ENCODE data around the gene HOMER1.
"Not testable (repeated sequence)": the region's sequence is repeated elsewhere in the genome, so short reads cannot be mapped to it uniquely, and the experiment has no call there.

HOMER1 gene

DNA sequence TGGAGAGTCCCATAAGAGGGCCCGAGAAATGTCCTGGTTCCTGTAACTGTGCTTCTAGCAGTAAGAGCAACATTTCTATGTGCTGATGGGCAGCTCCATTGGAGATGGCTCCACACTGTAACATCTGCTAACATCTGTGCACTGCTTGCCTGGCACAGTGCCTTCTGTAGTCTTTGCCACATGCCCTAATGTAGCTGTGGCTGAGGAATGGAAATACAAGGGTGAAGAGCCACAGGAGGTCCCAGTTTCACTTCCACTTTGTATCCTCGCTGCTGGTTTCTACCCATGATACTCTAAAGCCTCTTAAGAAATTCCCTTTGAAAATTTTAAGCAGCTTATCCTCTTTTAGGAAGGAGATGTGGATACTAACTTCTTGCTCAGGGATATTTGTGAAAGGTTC is 97.4 kb downstream of the HOMER1 start:
- no peak for DNase-seq (ENCODE audit: low read depth)

DNA sequence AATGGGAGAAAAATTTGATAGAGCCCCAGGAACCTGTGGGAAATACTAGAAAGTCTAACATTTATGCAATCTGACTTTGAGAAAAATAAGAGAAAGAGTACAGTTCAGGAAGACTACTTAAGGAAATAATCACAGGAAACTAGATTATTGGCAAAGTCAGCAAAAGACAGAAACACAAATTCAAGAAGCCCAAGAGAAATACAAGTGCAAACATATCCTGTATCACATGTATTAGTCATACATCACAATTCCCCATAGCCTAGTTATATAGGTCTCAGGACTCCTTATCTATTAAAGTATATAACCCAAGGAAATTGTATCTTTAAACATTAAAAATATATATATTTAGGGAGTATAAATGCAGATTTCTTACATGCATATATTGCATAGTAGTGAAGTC is 100.8 kb downstream of the HOMER1 start:
- DNase-seq (ENCODE audit: low read depth): no peak

DNA sequence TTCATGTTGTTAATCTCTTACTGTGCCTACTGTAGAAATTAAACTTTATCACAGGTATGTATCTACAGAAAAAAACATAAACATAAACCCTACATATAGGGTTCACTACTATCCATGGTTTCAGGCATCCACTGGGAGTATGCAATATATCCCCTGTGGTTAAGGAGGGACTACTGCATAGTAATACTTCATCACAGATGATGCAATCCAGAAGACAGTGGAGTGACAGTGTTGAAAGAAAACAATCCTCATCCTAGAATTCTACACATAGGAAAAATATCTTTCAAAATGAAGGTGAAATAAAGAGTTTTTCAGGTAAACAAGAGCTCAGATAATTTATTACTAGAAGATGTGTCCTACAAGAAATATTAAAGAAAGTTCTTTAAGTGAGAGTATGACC is 105.9 kb downstream of the HOMER1 start:
- DNase-seq (ENCODE audit: low read depth): no peak

DNA sequence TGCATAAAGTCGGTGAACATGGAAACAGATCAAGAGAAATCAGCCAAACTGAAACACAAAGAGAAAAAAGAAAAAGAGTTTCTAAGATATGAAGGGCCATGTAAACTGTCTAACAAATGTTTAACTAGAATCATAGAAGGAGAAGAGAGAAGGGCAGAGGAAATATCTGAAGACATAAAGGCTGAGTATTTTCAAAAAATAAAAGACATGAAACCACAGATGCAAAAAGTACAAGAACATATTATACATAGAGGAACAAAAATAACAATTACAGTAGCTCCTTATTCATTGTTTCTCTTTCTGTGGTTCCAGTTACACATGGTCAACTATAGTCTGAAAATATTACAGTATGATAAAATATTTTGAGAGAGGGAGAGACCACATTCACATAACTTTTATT is 106.3 kb downstream of the HOMER1 start:
- DNase-seq (ENCODE audit: low read depth): no peak

DNA sequence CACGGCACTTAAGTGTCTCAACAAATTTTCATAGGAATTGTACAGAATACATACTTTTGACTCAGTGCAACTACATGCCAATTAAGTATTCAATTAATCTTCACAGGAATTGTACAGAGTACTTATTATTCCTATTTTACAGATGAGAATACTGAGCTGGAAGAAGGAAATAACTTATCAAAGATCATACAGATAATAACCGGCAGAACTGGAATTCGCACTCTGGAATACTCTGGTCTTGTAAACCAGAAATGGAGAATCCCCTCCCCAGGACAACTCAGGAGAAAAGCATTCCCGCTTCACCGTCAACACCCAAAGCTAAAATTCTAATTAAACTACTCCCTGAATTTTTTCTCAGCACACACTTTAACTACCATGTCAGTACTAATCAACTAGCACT is 112.7 kb downstream of the HOMER1 start:
- DNase-seq (ENCODE audit: low read depth): no peak

DNA sequence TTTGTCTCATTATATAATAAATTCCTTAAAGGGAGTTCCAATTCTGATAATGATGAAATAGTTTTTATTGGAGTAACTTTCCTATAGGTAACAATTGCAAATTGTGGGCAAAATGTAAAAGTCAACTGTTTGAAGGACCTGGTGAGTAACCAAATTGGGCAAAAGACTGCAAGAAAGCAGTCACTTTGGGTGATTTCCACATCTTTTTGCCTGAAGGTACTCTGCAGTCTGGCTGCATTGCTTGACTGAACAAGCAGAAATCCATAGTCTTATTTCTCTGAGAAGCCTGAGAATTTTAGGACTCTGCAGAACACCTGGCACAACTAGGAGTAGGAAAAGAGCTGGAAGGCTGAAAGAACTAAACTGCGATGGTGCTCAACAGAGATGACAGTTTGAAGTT is 114.9 kb downstream of the HOMER1 start:
- no peak for DNase-seq (ENCODE audit: low read depth)

DNA sequence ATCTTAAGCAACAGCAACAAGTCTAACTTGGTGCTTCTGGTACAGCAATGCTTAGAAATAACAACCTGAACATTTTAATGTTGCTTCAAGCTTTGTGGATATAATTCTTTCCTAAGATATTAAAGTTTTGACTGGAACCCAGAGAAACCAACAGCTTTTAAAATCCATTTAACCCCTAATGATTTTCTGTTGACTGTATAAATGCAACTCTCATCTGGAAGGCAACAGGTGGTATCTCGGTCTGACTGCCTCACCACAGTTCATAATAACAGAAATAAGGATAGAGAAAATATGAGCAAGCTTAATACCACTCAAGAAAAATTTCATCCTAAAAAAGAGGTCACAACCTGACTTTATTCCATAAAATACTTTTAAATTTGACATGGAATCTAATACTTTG is 116.9 kb downstream of the HOMER1 start:
- DNase-seq (ENCODE audit: low read depth): no peak

DNA sequence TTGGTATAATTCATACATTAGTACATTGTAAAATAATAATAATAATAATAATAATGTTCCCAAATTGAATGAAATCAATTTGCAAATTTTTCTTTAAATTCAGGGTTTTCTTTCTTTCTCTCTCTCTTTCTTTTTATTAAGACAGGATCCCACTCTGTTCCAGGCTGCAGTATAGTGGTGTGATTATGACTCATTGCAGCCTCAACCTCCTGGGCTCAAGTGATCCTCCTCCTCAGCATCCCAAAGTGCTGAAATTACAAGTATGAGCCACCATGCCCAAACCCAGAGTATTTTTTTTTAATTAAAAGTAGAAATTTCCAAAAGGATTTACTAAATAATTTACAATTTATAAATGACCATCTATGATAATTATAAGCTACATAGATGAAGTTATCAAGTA is 117.7 kb downstream of the HOMER1 start:
- DNase-seq (ENCODE audit: low read depth): no peak

DNA sequence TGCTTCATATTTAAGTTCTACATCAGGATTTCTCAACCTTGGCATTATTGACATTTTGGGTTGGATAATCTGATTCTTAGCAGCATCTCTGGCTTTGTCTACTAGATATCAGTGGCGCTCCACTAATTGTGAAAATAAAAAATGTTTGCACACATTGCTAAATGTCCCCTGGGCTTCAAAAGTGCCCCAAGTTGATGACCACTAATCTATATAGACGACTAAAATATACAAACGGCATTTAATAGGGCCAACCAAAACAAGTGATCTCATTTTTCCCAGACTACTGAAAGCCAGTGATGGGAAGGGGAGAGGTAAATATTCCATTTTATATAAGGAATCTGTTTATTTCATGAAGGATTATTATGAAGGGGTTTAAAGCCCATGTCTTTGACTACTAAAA is 118.6 kb downstream of the HOMER1 start:
- DNase-seq (ENCODE audit: low read depth): no peak

DNA sequence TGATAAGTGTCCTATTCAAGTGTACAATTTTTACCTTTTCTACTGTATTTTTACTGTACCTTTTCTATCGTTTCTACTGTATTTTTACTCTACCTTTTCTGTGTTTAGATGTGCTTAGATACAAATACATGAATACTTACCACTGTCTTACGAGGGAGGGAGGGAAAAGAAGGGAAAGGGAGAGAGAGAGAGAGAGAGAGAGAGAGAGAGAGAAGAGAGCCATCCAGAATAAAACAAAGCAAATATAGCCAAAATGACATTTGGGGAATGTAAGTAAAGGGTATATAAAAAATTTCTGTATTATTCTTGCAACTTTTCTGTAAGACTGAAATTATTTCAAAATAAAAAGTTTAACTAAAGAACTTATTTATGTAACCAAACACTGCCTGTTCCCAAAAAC is 121.2 kb downstream of the HOMER1 start:
- DNase-seq (ENCODE audit: low read depth): no peak

DNA sequence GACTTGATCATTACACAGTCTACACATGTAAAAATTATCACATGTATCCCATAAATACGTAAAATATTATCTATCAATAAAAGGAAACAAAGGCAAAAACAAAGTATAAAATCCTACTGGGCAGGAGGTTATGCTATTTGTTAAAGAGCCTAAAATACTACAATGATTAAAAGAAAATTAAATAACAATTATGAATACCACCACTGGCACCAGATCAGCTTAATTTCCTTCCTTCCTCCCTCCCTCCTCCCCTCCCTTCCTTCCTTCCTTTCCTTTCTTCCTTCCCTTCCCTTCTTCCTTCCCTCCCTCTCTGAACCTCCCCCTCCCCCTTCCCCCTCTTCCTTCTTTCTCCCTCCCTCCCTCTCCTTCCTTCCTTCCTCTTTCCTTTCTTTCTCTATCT is 127.3 kb downstream of the HOMER1 start:
- no peak for DNase-seq (ENCODE audit: low read depth)

DNA sequence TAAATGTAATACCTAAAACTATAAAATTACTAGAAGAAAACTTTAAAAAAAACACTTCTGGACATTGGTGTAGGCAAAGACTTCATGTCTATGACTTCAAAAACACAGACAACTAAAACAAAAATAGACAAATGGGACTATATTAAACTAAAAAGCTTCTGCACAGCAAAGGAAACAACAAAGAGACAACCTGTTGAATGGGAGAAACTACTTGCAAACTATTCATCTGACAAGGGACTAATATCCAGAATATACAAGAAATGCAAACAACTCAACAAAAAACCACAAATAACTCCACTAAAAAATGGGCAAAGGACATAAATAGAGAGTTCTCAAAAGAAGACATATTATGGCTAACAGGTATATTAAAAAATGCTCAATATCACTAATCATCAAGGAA is 128.8 kb downstream of the HOMER1 start:
- not testable (repeated sequence) for DNase-seq (ENCODE audit: low read depth)

DNA sequence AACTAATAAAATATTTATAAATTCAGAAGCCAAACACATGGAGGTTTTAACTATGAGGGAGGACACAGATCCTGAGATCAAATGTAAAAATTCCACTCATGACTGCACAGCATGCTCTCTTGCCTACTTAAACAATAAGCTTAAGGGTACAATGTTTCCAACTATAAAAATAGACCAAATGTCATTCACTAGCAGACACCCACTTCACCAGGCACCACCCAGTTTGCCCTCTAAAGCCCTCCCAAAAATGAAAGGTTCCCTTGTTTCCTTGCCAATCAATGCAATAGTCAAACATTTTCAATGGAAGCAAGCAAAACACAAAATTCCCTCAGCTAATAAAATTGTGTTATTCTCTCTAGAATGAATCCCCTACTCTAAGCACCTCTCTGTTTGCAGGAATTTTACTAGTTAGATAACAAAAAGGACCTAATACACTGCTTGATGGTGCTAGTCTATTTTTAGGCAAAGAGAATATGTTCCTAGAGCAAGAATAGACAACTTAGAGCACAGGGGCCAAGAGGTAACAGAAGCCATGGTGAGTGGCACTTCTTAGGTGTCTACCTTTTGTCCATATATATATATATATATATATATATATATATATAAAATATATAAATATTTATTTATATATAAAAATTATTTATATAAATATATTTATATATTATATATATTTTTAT is 135.3 kb downstream of the HOMER1 start:
- no peak for DNase-seq (ENCODE audit: low read depth)

DNA sequence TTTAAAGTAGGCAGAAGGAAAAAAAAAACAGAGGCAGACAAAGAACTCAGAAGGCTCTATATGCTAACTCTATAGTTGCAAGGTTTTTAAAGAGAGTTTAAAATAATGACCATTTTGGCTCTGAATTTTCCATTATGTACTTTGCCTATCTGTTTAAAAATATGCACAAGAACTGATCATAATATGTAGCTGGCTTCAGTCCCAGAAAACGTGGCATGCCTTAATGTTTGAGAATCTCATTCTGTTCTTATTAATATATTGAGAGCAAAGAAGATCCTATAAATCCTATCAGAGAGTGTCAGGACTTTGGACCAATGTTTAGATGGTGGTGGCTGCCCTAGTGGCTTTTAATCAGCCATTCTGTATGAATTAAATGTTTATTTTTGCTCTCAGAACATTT is 156.5 kb downstream of the HOMER1 start:
- DNase-seq (ENCODE audit: low read depth): no peak

DNA sequence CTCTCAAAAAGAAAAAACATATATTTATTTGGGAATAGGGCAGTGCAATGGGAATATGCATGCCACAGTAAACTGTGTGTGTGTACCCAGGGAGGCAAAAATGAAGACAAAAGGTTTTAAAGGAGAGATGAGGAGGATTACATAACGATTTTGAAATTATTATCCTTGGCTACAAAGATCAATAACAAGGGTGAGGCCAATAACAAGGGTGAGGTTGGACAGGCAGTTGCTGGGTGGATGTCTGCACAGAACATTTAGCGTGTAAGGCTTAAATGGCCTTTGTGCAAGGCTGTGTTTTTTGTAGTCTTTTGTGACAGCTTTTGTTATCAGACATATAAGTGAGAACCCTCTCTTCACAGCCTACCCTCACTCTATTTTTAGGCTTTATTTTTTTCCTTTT is 164.1 kb downstream of the HOMER1 start:
- no peak for DNase-seq (ENCODE audit: low read depth)

DNA sequence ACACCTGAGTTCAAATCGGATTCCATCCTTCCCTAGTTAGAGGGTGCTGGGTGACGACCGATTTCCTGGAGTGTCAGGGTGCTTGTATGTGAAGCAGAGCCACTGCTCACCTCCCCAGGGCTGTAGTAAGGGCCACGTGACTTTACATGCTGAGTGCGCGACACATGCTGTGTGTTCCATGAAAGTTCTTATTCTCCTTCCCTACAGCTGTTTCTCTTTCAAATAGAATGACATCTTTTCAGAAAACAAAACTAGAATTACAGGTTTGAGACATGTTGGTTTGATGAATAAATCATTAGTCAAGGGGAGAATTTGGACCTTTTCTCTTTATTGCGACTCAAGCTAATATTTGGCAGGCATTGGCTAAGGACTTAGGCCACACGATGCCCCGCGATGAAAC is 164.9 kb downstream of the HOMER1 start:
- DNase-seq (ENCODE audit: low read depth): no peak

DNA sequence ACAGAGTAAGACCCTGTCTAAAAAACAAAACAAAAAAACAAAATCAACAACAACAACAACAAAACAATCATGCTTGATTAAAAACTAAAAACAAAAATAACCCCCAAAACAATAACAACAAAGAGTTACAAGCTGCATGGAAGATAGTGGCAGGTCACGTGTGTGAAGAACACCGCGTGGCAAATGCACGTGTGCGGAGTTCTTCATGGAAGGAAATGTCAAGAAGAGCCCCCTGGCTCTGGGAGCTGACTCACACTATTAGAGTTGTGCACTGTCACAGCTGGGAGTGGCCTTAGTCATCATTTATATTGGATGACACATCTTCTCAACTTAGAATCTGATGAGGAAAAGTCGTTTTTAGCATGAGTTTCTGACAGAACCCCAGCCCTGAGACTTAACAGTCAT is 167.5 kb downstream of the HOMER1 start:
- no peak for DNase-seq (ENCODE audit: low read depth)

DNA sequence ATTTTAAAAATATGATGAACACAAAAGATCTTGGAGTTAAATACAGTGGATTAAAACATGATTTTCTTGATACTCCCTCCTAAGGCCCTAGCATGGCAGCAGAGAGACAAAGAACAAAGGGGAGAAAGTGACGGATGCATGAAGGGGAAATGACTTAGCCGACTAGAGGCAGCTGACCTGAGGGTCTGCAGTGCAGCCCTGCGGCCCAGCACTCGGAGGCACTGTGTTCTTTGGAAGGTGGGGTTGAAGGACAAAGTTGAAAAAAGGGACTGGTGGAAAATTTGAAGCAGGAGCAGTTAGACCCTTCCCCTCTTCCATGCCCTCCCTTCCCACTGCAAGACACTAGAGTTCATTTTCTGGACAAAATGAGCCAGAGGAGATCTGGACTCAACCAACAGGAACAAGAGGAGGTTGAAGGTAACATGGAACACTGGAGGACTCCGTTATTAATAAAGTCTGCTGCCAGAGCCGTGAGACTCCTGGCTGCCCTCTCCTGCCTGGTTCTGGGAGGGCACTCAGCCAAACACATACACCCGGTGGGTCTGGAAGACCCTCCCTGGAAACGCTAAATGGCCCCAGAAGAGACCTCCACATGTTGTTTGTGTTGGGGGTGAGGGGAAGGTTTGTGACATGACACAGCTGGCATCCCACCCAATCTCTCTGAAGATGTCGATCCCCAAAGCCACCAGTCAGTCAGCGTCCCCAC is 179.9 kb downstream of the HOMER1 start:
- DNase-seq (ENCODE audit: low read depth): no peak

DNA sequence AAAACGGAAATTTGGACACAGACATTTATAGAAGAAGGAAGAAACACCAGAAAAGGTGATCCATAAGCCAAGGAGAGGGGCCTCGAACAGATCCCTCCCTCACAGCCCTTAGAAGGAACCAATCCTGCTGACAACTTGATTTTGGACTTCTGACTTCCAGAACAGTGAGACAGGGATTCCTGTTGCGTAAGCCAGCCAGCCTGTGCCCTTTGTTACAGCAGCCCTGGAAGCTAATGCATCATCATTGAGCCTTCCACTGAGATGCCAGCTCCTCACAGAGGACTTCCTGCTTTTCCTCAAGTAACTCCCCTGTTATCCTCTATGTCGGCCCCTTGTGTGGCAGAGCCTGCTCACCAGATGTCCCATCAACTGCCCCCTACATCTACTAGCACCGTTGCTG is 183.9 kb downstream of the HOMER1 start:
- no peak for DNase-seq (ENCODE audit: low read depth)

DNA sequence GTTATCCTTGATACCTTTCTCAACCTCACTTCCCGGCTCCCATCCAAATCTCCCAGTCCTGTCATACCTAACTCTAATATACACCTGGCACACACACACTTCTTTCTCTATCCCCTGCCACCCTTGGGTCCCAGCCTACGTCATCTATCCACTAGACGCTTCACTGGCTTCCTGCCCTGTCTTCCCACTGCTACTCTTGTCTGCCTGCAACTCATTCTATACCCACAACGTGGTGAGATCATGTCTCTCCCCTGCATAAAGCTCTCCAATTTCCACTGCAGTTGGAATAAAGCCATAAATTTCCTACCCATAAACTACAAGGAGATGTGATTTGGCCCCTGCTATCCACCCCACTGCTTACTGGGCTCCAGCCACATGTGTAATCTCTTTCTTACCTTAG is 184.5 kb downstream of the HOMER1 start:
- DNase-seq (ENCODE audit: low read depth): no peak

Measured in stimulated activated CD8-positive, alpha-beta memory T cell treated with anti-CD3 and anti-CD28 coated beads, Interleukin-15, amount 100 ng/mL, for 1 hour (primary cell).